GM12891 (cell line): Measurements from ENCODE around the gene THBD.

Experiments used
- POLR2A ChIP-seq: IDR thresholded peaks from 2 replicates; pipeline ENCODE4 v1.6.1; 2011; ENCODE audit warnings: low read depth, low read length, control low read depth
- POLR2AphosphoS5 ChIP-seq: IDR thresholded peaks from 2 replicates; pipeline ENCODE4 v1.6.1; 2011; ENCODE audit warnings: low read depth, low read length, control low read depth
- POU2F2 ChIP-seq: IDR thresholded peaks from 2 replicates; pipeline ENCODE4 v1.6.1; 2011; ENCODE audit warnings: low read depth, mild to moderate bottlenecking, control low read depth, low read length, moderate library complexity
- SPI1 ChIP-seq: IDR thresholded peaks from 2 replicates; pipeline ENCODE4 v1.6.1; 2011; ENCODE audit warnings: low read depth, low read length, control low read depth
- TAF1 ChIP-seq: IDR thresholded peaks from 2 replicates; pipeline ENCODE4 v1.6.1; 2011; ENCODE audit warnings: low read depth, low read length, control low read depth

GRCh38 chr20:23043376-23043775, 6.1 kb downstream of the THBD start:
- TF ChIP-seq POLR2AphosphoS5 (no peak), POLR2A (no peak), TAF1 (no peak), SPI1 (no peak), POU2F2 (no peak)
